Measurements from ENCODE around the gene KAT5. TPM values are rescaled to one million over a fixed set of nuclear protein-coding genes. Genes with fewer than 3 reads are reported as not detected.

KAT5 gene
- total and polyA plus RNA-seq, 2 of the 4 experiments (the other 2 are of a cell fraction): 33.3 to 34.2 TPM

DNA sequence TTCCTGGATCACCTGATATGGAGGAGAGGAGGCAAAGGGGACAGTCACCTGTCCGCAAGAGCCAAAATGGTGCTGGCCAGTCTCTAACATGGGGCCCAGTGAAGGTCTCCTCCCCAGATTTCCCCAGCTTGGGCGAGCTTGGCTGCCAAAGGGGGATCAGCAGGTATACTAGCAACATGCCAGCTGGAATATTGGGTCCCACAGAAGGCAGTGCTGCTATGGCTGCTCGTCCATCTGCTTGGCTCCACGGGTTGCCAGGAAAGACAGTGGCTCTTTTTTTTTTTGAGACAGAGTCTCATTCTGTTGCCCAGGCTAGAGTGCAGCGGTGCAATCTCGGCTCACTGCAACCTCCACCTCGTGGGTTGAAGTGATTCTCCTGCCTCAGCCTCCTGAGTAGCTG, 12.7 kb upstream of the KAT5 start:
- Histone ChIP-seq H3K9me3 (ENCODE audit: control insufficient read depth, insufficient read depth, low read length) (no peaks in the 10 kb centered on the region), H3K23ac (ENCODE audit: low read depth, low read length) (no peak overlapping the region), H3K9me1 (ENCODE audit: insufficient read depth, low read length) (0 out of 2 replicates have a peak, but pooled peaks cover 2% of the 10 kb centered on the region), H2AK9ac (replicated peaks; ENCODE audit: low read depth, low read length, poor library complexity) (no peak overlapping the region), H3K14ac (replicated peaks; ENCODE audit: low read depth, low read length) (no peak overlapping the region), H4K5ac (ENCODE audit: low read depth, low read length) (no peak overlapping the region), H4K8ac (ENCODE audit: low read depth in 2 of 2, low read length in 2 of 2) (no peak overlapping the region), H2BK120ac (ENCODE audit: low read depth, low read length) (no peak overlapping the region), H3K9ac (ENCODE audit: low read depth, low read length) (no peak overlapping the region), H2AK5ac (ENCODE audit: low read depth, low read length) (no peak overlapping the region), H3K27me3 (ENCODE audit: control insufficient read depth, insufficient read depth, low read length) (peaks cover 42% of the 10 kb centered on the region), H3K4me1 (ENCODE audit: control insufficient read depth, insufficient read depth, low read length) (no peaks in the 10 kb centered on the region), H3K56ac (ENCODE audit: extremely low read depth, insufficient read depth, low read length) (no peak overlapping the region), H3K4me2 (ENCODE audit: low read depth, low read length) (no peak overlapping the region), H3K4me3 (ENCODE audit: insufficient read depth, low read depth, low read length) (no peak overlapping the region), H3K79me1 (ENCODE audit: low read depth in 1 of 2, low read length in 2 of 2) (no peaks in the 10 kb centered on the region), H2BK5ac (ENCODE audit: low read depth, low read length, poor library complexity, severe bottlenecking) (no peak overlapping the region), H4K20me1 (ENCODE audit: insufficient read depth, low read length) (no peaks in the 10 kb centered on the region), H3K4ac (ENCODE audit: low read depth, low read length) (no peak overlapping the region), H3K18ac (ENCODE audit: low read depth, low read length) (no peak overlapping the region), H3K27ac (ENCODE audit: insufficient read depth, low read length) (no peak overlapping the region), H2AFZ (replicated peaks; ENCODE audit: low read length, poor library complexity) (no peak overlapping the region), H3K36me3 (ENCODE audit: control insufficient read depth, insufficient read depth, low read length) (no peaks in the 10 kb centered on the region), H4K91ac (ENCODE audit: insufficient read depth, low read depth, low read length) (no peak overlapping the region), H2BK20ac (ENCODE audit: low read depth, low read length) (no peak overlapping the region), H2BK15ac (ENCODE audit: low read depth, low read length) (no peak overlapping the region)
- in situ Hi-C loops (cut with MboI; ENCODE audit: low sequenced_read_pairs): no loop called here
- WGBS, 2 experiments (ENCODE audit: extremely low coverage in 2 of 2, insufficient read length in 1 of 2): 62% methylated on average over 6 of the region's 7 CpGs; no CpG with 5 or more reads in 1 of the 2 experiments
- no peak for ATAC-seq (ENCODE audit: low read depth)
- intact Hi-C loops (cut with micrococcal nuclease): loop anchor here (10.0 kb wide), 1 partner anchor 65 kb away; no protein-coding TSS in a partner anchor
- dilution Hi-C loops (cut with HindIII; ENCODE audit: low sequenced_read_pairs, unreplicated experiment): no loop called here
- no peak for DNase-seq
- ChIA-PET CTCF (no interaction called here), POLR2A (ENCODE audit: unreplicated experiment) (no interaction called here)
- no TSS peak for BruUV-seq (replicated peaks)
- TF ChIP-seq, protein P1, sequence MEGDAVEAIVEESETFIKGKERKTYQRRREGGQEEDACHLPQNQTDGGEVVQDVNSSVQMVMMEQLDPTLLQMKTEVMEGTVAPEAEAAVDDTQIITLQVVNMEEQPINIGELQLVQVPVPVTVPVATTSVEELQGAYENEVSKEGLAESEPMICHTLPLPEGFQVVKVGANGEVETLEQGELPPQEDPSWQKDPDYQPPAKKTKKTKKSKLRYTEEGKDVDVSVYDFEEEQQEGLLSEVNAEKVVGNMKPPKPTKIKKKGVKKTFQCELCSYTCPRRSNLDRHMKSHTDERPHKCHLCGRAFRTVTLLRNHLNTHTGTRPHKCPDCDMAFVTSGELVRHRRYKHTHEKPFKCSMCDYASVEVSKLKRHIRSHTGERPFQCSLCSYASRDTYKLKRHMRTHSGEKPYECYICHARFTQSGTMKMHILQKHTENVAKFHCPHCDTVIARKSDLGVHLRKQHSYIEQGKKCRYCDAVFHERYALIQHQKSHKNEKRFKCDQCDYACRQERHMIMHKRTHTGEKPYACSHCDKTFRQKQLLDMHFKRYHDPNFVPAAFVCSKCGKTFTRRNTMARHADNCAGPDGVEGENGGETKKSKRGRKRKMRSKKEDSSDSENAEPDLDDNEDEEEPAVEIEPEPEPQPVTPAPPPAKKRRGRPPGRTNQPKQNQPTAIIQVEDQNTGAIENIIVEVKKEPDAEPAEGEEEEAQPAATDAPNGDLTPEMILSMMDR (conservative IDR thresholded peaks at IDR 0.05; ENCODE audit: low read depth, low read length): no peak
